ENCODE results near the gene NCKAP1. TPM values are rescaled to one million over a fixed set of nuclear protein-coding genes. Genes with fewer than 3 reads are reported as not detected.
"Not testable (repeated sequence)": the region's sequence is repeated elsewhere in the genome, so short reads cannot be mapped to it uniquely, and the experiment has no call there.

Gene NCKAP1
- total RNA-seq, 1 experiment from 2014 or later = 76.2 TPM

DNA sequence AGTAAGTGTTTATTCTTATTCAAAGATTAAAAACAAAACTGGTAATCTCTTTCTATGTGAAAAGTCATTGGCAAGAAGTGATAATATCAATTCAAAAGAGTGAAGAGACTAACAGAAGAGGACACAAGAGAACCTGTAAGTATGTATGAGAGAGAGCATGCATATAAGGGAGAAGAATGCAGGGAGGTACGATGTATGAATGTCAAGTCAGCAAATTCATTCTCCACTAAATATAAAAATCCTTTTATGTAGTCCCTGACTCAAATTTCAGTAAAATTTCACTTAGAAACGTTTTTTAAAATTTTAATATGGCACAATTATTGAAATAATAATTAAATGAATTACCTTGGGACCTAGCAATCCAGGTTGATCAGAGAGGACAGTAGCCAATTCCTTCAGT lies 55.3 kb downstream of the NCKAP1 start:
- H3K4me1 ChIP-seq (ENCODE audit: insufficient read depth, low read length) = no peaks in the 10 kb centered on the region
- ChIA-PET POLR2A (ENCODE audit: unreplicated experiment) (no interaction called here), CTCF (no interaction called here)
- H3K79me2 ChIP-seq (ENCODE audit: low read length) = no peaks in the 10 kb centered on the region
- DNase-seq (no peak), ATAC-seq (no peak)
- H3K27ac ChIP-seq (ENCODE audit: low read length) = no peak overlapping the region
- H3K36me3 ChIP-seq (ENCODE audit: low read depth, low read length) = peaks cover 45% of the 10 kb centered on the region
- no peak overlapping the region for H2AFZ ChIP-seq (ENCODE audit: low read length)
- no peak overlapping the region for H3K4me3 ChIP-seq (ENCODE audit: low read length)
- H3F3A ChIP-seq (ENCODE audit: low read length, unreplicated experiment) = peaks cover 3% of the 10 kb centered on the region
- H3K9me3 ChIP-seq (ENCODE audit: low read length) = no peaks in the 10 kb centered on the region
- BruUV-seq (replicated peaks) = no TSS peak
- no peak overlapping the region for H3K9ac ChIP-seq (ENCODE audit: low read length)
- no peaks in the 10 kb centered on the region for H3K27me3 ChIP-seq (ENCODE audit: low read length)
- peaks cover 6% of the 10 kb centered on the region for H4K20me1 ChIP-seq (ENCODE audit: low read length)
- no peaks in the 10 kb centered on the region for H3K9me2 ChIP-seq (replicated peaks; ENCODE audit: low read length)
- intact Hi-C loops (cut with micrococcal nuclease) = loop anchor here (5.0 kb wide), 1 partner anchor 54 kb away; the partner anchor contains the start of gene NCKAP1
- TF ChIP-seq, protein P1, sequence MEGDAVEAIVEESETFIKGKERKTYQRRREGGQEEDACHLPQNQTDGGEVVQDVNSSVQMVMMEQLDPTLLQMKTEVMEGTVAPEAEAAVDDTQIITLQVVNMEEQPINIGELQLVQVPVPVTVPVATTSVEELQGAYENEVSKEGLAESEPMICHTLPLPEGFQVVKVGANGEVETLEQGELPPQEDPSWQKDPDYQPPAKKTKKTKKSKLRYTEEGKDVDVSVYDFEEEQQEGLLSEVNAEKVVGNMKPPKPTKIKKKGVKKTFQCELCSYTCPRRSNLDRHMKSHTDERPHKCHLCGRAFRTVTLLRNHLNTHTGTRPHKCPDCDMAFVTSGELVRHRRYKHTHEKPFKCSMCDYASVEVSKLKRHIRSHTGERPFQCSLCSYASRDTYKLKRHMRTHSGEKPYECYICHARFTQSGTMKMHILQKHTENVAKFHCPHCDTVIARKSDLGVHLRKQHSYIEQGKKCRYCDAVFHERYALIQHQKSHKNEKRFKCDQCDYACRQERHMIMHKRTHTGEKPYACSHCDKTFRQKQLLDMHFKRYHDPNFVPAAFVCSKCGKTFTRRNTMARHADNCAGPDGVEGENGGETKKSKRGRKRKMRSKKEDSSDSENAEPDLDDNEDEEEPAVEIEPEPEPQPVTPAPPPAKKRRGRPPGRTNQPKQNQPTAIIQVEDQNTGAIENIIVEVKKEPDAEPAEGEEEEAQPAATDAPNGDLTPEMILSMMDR (conservative IDR thresholded peaks at IDR 0.05; ENCODE audit: low read depth, low read length) = no peak
- TF ChIP-seq EZH2phosphoT487 (IDR thresholded peaks at IDR 0.05; ENCODE audit: borderline replicate concordance, low read length) = no peak
- no peak for TF ChIP-seq EZH2 (IDR thresholded peaks at IDR 0.05; ENCODE audit: low read length, unreplicated experiment)
- no peak overlapping the region for H3K4me2 ChIP-seq (ENCODE audit: low read length)

- BruUV-seq (replicated peaks); H3K9ac ChIP-seq (ENCODE audit: low read length); H2AFZ ChIP-seq (ENCODE audit: low read length); H3K9me3 ChIP-seq (ENCODE audit: low read length); H3K79me2 ChIP-seq (ENCODE audit: low read length); H3K9me2 ChIP-seq (replicated peaks; ENCODE audit: low read length); ATAC-seq; DNase-seq; H3K4me2 ChIP-seq (ENCODE audit: low read length); H4K20me1 ChIP-seq (ENCODE audit: low read length); H3K27ac ChIP-seq (ENCODE audit: low read length); H3F3A ChIP-seq (ENCODE audit: low read length, unreplicated experiment); H3K4me1 ChIP-seq (ENCODE audit: insufficient read depth, low read length); H3K4me3 ChIP-seq (ENCODE audit: low read length); H3K27me3 ChIP-seq (ENCODE audit: low read length): not testable (repeated sequence)
- peaks cover 46% of the 10 kb centered on the region for H3K36me3 ChIP-seq (ENCODE audit: low read depth, low read length)
- CTCF ChIA-PET = interaction anchor here (0.7 kb wide), 1 partner anchor 97 kb away, joined by 3 read pairs; the partner anchor contains the start of gene DUSP19
- POLR2A ChIA-PET (ENCODE audit: unreplicated experiment) = interaction anchor here (0.6 kb wide), 1 partner anchor 440 kb away, joined by 5 read pairs; no protein-coding TSS in a partner anchor
- intact Hi-C loops (cut with micrococcal nuclease) = loop anchor here (2.0 to 5.0 kb wide), 3 partner anchors 56 to 219 kb away; partner anchors contain the start of gene NCKAP1
Observed at GRCh38 chr2:182981475-182981874, 56.8 kb downstream of the NCKAP1 start.

DNA sequence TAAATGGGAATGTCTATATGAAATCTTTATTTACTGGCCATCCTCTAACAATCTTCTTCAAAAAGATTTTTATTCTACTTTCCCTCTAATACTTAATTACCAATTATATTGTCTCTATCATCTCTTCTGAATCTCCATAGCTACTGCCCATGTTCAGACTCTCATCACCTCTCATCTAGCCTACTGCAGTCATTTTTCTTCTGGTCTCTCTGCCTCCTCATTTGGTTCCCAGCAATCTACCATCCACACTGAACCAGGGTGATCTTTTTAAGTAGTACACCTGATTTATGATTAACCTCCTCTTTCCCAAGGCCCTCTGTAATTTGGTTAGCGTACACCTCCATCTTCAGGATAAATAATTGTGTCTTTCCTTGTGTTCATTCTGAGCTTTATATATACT lies 57.6 kb downstream of the NCKAP1 start:
- intact Hi-C loops (cut with micrococcal nuclease) = loop anchor here (2.0 to 5.0 kb wide), 3 partner anchors 57 to 218 kb away; partner anchors contain the start of gene NCKAP1
- BruUV-seq (replicated peaks) = no TSS peak
- no peaks in the 10 kb centered on the region for H3K27me3 ChIP-seq (ENCODE audit: low read length)
- no peak for ATAC-seq
- H3K4me1 ChIP-seq (ENCODE audit: insufficient read depth, low read length) = no peaks in the 10 kb centered on the region
- no peak overlapping the region for H3K4me3 ChIP-seq (ENCODE audit: low read length)
- H3K36me3 ChIP-seq (ENCODE audit: low read depth, low read length) = peaks cover 46% of the 10 kb centered on the region
- H3F3A ChIP-seq (ENCODE audit: low read length, unreplicated experiment) = peaks cover 3% of the 10 kb centered on the region
- H3K27ac ChIP-seq (ENCODE audit: low read length) = no peak overlapping the region
- no peak overlapping the region for H2AFZ ChIP-seq (ENCODE audit: low read length)
- no peaks in the 10 kb centered on the region for H3K9me2 ChIP-seq (replicated peaks; ENCODE audit: low read length)
- no peak for DNase-seq
- no peaks in the 10 kb centered on the region for H3K79me2 ChIP-seq (ENCODE audit: low read length)
- no peak overlapping the region for H3K9ac ChIP-seq (ENCODE audit: low read length)
- H3K9me3 ChIP-seq (ENCODE audit: low read length) = no peaks in the 10 kb centered on the region
- CTCF ChIA-PET = interaction anchor here (0.6 to 1.0 kb wide), 3 partner anchors 75 to 222 kb away, joined by 3 to 6 read pairs (median 5); no protein-coding TSS in a partner anchor
- H4K20me1 ChIP-seq (ENCODE audit: low read length) = peaks cover 6% of the 10 kb centered on the region
- POLR2A ChIA-PET (ENCODE audit: unreplicated experiment) = no interaction called here
- no peak for TF ChIP-seq EZH2 (IDR thresholded peaks at IDR 0.05; ENCODE audit: low read length, unreplicated experiment)
- TF ChIP-seq, protein P1 (conservative IDR thresholded peaks at IDR 0.05; ENCODE audit: low read depth, low read length) = no peak
- TF ChIP-seq EZH2phosphoT487 (IDR thresholded peaks at IDR 0.05; ENCODE audit: borderline replicate concordance, low read length) = no peak
- no peak overlapping the region for H3K4me2 ChIP-seq (ENCODE audit: low read length)
